Caco-2 (cell line): ENCODE data around the gene TXNRD2. TPM values are rescaled to one million over a fixed set of nuclear protein-coding genes. Genes with fewer than 3 reads are reported as not detected.

ENCODE experiments used
- BruUV-seq: library from RNA; stranded (reverse); fragments of 400-500 nt; replicated peaks from 2 replicates; lab custom pipeline; 2021; lab: Mats Ljungman, UMichigan
- CTCF ChIA-PET: fragments of 300-600 bp; sonication (Branson Sonifier 250); formaldehyde crosslinking; loops from one replicate; lab custom pipeline; 2022; ENCODE audit warnings: antibody characterized with exemption; lab: Charles Lee
- POLR2A ChIA-PET: fragments of 300-600 bp; sonication (Branson Sonifier 250); formaldehyde crosslinking; loops from one replicate; lab custom pipeline; 2022; ENCODE audit warnings: antibody characterized with exemption; lab: Charles Lee
- DNase-seq, 2 experiments: peaks; one replicate each; pipeline versions ENCODE4 v3.0.0 to v3.0.0-alpha.2; 2020 to 2022
- H3K27me3 ChIP-seq: replicated peaks from 2 replicates; pipeline ENCODE4 v1.6.0; 2011; ENCODE audit warnings: low read length; ENCODE audit not compliant: control insufficient read depth, insufficient read depth
- H3K36me3 ChIP-seq: 2 replicates; pipeline ENCODE4 v1.5.1; 2011; ENCODE audit warnings: low read length; ENCODE audit not compliant: control insufficient read depth, insufficient read depth
- H3K4me1 ChIP-seq: fragments of 250-450 bp; sonication (Bioruptor Pico); 2 replicates; pipeline ENCODE4 v1.5.1; 2020; ENCODE audit warnings: mild to moderate bottlenecking
- H3K4me3 ChIP-seq: 2 replicates; pipeline ENCODE4 v1.5.1; 2011; ENCODE audit warnings: low read depth, mild to moderate bottlenecking, control low read depth, low read length
- H3K9me3 ChIP-seq: fragments of 250-450 bp; sonication (Bioruptor Pico); 2 replicates; pipeline ENCODE4 v1.5.1; 2020; ENCODE audit warnings: mild to moderate bottlenecking, moderate library complexity
- H3K27ac Mint-ChIP-seq: one replicate; pipeline ENCODE4 v1.8.0; 2022; ENCODE audit warnings: mixed read lengths; ENCODE audit not compliant: unreplicated experiment
- H3K27me3 Mint-ChIP-seq: one replicate; pipeline ENCODE4 v1.8.0; 2022; ENCODE audit warnings: mixed read lengths; ENCODE audit not compliant: insufficient read depth, unreplicated experiment
- H3K36me3 Mint-ChIP-seq: one replicate; pipeline ENCODE4 v1.8.0; 2022; ENCODE audit warnings: mild to moderate bottlenecking, mixed read lengths; ENCODE audit not compliant: insufficient read depth, unreplicated experiment
- H3K4me1 Mint-ChIP-seq: one replicate; pipeline ENCODE4 v1.8.0; 2022; ENCODE audit warnings: low read depth, mixed read lengths; ENCODE audit not compliant: unreplicated experiment
- H3K4me3 Mint-ChIP-seq: one replicate; pipeline ENCODE4 v1.8.0; 2022; ENCODE audit warnings: mild to moderate bottlenecking, moderate library complexity, mixed read lengths; ENCODE audit not compliant: unreplicated experiment
- H3K9me3 Mint-ChIP-seq: one replicate; pipeline ENCODE4 v1.8.0; 2022; ENCODE audit warnings: mixed read lengths; ENCODE audit not compliant: unreplicated experiment
- CTCF ChIP-seq, 2 experiments: fragments of 200-600 bp in 1 of 2; IDR thresholded peaks; 1 replicate in 1 of 2; 2 replicates in 1 of 2; pipeline versions ENCODE4 v1.5.1 to v1.8.0; 2011 to 2022; ENCODE audit warnings: antibody characterized with exemption in 1 of 2, control low read depth in 1 of 2, inconsistent platforms in 1 of 2, low read depth in 1 of 2, low read length in 1 of 2, mild to moderate bottlenecking in 1 of 2, moderate library complexity in 1 of 2; ENCODE audit not compliant: insufficient read depth in 1 of 2, severe bottlenecking in 1 of 2, unreplicated experiment in 1 of 2
- intact Hi-C: fragments of 100-400 bp; cut with micrococcal nuclease; formaldehyde crosslinking; loops from one replicate; pipeline ENCODE4 v1.10.0; 2022; ENCODE audit not compliant: unreplicated experiment
- total RNA-seq: library from RNA; stranded (reverse); gene quantifications from 2 replicates; pipeline ENCODE4 v1.2.3, GENCODE V29; 2022

Gene TXNRD2
- total RNA-seq, 1 experiment from 2014 or later: 44.8 TPM

- Histone ChIP-seq H3K36me3 (no peaks in the 10 kb centered on the region), H3K4me3 (no peak overlapping the region), H3K4me1 (no peaks in the 10 kb centered on the region; the same call in 1 of the 2 replicates), H3K9me3 (no peaks in the 10 kb centered on the region), H3K27me3 (no peaks in the 10 kb centered on the region)
- no peaks in the 10 kb centered on the region for H3K36me3 Mint-ChIP-seq
- no TSS peak for BruUV-seq
- ChIA-PET CTCF (interaction anchor here (0.6 kb wide), 1 partner anchor 60 kb away, joined by 4 read pairs; no protein-coding TSS in a partner anchor), POLR2A (no interaction called here)
- no peaks in the 10 kb centered on the region for H3K27me3 Mint-ChIP-seq
- TF ChIP-seq CTCF (IDR thresholded peaks at IDR 0.05; ENCODE audit: insufficient read depth in 1 of 2, low read depth in 1 of 2, low read length in 1 of 2, severe bottlenecking in 1 of 2, unreplicated experiment in 1 of 2): no peak
- DNase-seq: no peak
- H3K4me3 Mint-ChIP-seq: no peak overlapping the region
- no peak overlapping the region for H3K27ac Mint-ChIP-seq
- no peaks in the 10 kb centered on the region for H3K4me1 Mint-ChIP-seq
- intact Hi-C loops: no loop called here
- H3K9me3 Mint-ChIP-seq: no peaks in the 10 kb centered on the region
Measured at GRCh38 chr22:19871023-19871844, 70.4 kb downstream of the TXNRD2 start.

- TF ChIP-seq CTCF (IDR thresholded peaks at IDR 0.05; ENCODE audit: insufficient read depth in 1 of 2, low read depth in 1 of 2, low read length in 1 of 2, severe bottlenecking in 1 of 2, unreplicated experiment in 1 of 2): no peak
- Mint-ChIP-seq H3K27me3 (no peaks in the 10 kb centered on the region), H3K4me3 (no peak overlapping the region), H3K27ac (no peak overlapping the region), H3K9me3 (no peaks in the 10 kb centered on the region), H3K4me1 (no peaks in the 10 kb centered on the region), H3K36me3 (no peaks in the 10 kb centered on the region)
- BruUV-seq: no TSS peak
- H3K9me3 ChIP-seq: no peaks in the 10 kb centered on the region
- H3K27me3 ChIP-seq: no peaks in the 10 kb centered on the region
- H3K4me1 ChIP-seq: no peaks in the 10 kb centered on the region; the same call in 1 of the 2 replicates
- ChIA-PET CTCF (interaction anchor here (0.6 kb wide), 1 partner anchor 61 kb away, joined by 4 read pairs; no protein-coding TSS in a partner anchor), POLR2A (no interaction called here)
- no peaks in the 10 kb centered on the region for H3K36me3 ChIP-seq
- no peak overlapping the region for H3K4me3 ChIP-seq
- DNase-seq: peak in 1 of 2 experiments; percentile 30
- intact Hi-C loops: no loop called here
Measured at GRCh38 chr22:19870153-19871022, 71.2 kb downstream of the TXNRD2 start.

- BruUV-seq: no TSS peak
- H3K4me3 Mint-ChIP-seq: no peak overlapping the region
- Histone ChIP-seq H3K27me3 (no peaks in the 10 kb centered on the region), H3K4me3 (no peak overlapping the region), H3K36me3 (no peaks in the 10 kb centered on the region), H3K4me1 (no peaks in the 10 kb centered on the region; the same call in 1 of the 2 replicates), H3K9me3 (no peaks in the 10 kb centered on the region)
- intact Hi-C loops: no loop called here
- POLR2A ChIA-PET: no interaction called here
- no peaks in the 10 kb centered on the region for H3K27me3 Mint-ChIP-seq
- DNase-seq: no peak
- no peaks in the 10 kb centered on the region for H3K9me3 Mint-ChIP-seq
- H3K27ac Mint-ChIP-seq: no peak overlapping the region
- TF ChIP-seq CTCF (IDR thresholded peaks at IDR 0.05; ENCODE audit: insufficient read depth in 1 of 2, low read depth in 1 of 2, low read length in 1 of 2, severe bottlenecking in 1 of 2, unreplicated experiment in 1 of 2): no peak
- CTCF ChIA-PET: no interaction called here
- H3K36me3 Mint-ChIP-seq: no peaks in the 10 kb centered on the region
- H3K4me1 Mint-ChIP-seq: no peaks in the 10 kb centered on the region
Measured at GRCh38 chr22:19869497-19870152, 72.0 kb downstream of the TXNRD2 start.
